GM12878 (cell line): ENCODE data around the gene NT5C3B. TPM values are rescaled to one million over a fixed set of nuclear protein-coding genes. Genes with fewer than 3 reads are reported as not detected.

Source experiments
- ATAC-seq: fragments of 200-7000 bp; cut with Tn5 transposase; 3 replicates; pipeline ENCODE4 v1.9.1; 2020; ENCODE audit warnings: mild to moderate bottlenecking, moderate library complexity
- Bru-seq: library from RNA; stranded (reverse); fragments of 400-500 nt; gene quantifications from one replicate; lab custom pipeline; 2021; lab: Mats Ljungman, UMichigan
- BruChase-seq, 2 experiments: library from RNA; stranded (reverse); fragments of 400-500 nt; gene quantifications; one replicate each; lab custom pipeline; 2021; lab: Mats Ljungman, UMichigan
- BruUV-seq: library from RNA; stranded (reverse); fragments of 400-500 nt; replicated peaks from 2 replicates; lab custom pipeline; 2021; lab: Mats Ljungman, UMichigan
- CTCF ChIA-PET: fragments of 300-600 bp; sonication (Branson Sonifier 250); formaldehyde crosslinking; extraction: SDS; loops from one replicate; lab custom pipeline; 2021; ENCODE audit warnings: inconsistent platforms; lab: Yijun Ruan, JAX
- POLR2A ChIA-PET: fragments of 350-600 bp; formaldehyde crosslinking; extraction: SDS; loops from one replicate; lab custom pipeline; 2021; ENCODE audit warnings: inconsistent platforms; lab: Charles Lee
- RAD21 ChIA-PET: fragments of 300-600 bp; sonication (Branson Sonifier 250); formaldehyde crosslinking; loops from one replicate; lab custom pipeline; 2023; ENCODE audit warnings: antibody characterized with exemption; ENCODE audit not compliant: unreplicated experiment; lab: Charles Lee
- SMC1A ChIA-PET: fragments of 300-600 bp; sonication (Branson Sonifier 250); formaldehyde crosslinking; loops from one replicate; lab custom pipeline; 2023; ENCODE audit not compliant: unreplicated experiment, uncharacterized antibody; lab: Charles Lee
- DNase-seq: peaks from one replicate; pipeline ENCODE4 v3.0.0-alpha.2; 2011; ENCODE audit warnings: low read depth, low spot score
- FAIRE-seq: peaks from 3 replicates; lab custom pipeline; 2011; peaks lifted over from hg19 to GRCh38; lab: Jason Lieb, UNC
- H2AFZ ChIP-seq: 2 replicates; pipeline ENCODE4 v1.6.0; 2011; ENCODE audit warnings: low read depth, low read length, control low read depth; ENCODE audit not compliant: control insufficient read depth
- H3K27ac ChIP-seq: 2 replicates; pipeline ENCODE4 v1.5.1; 2011; ENCODE audit warnings: control low read depth; ENCODE audit not compliant: control insufficient read depth, insufficient read depth
- H3K27me3 ChIP-seq, 2 experiments: replicated peaks in 1 of 2; 2 replicates each; pipeline versions ENCODE4 v1.6.0 to v1.6.1; 2011; ENCODE audit warnings: low read length in 1 of 2; ENCODE audit not compliant: control insufficient read depth in 2 of 2, insufficient read depth in 2 of 2
- H3K36me3 ChIP-seq, 2 experiments: 2 replicates each; pipeline ENCODE4 v1.5.1; 2011; ENCODE audit warnings: low read length in 1 of 2; ENCODE audit not compliant: control insufficient read depth in 2 of 2, insufficient read depth in 2 of 2
- H3K4me1 ChIP-seq: 2 replicates; pipeline ENCODE4 v1.6.1; 2011; ENCODE audit warnings: mild to moderate bottlenecking, low read length, moderate library complexity, mixed read lengths; ENCODE audit not compliant: control insufficient read depth, insufficient read depth
- H3K4me2 ChIP-seq: 2 replicates; pipeline ENCODE4 v1.6.0; 2011; ENCODE audit warnings: control low read depth; ENCODE audit not compliant: control insufficient read depth, insufficient read depth
- H3K4me3 ChIP-seq: fragments of 200-600 bp; sonication (generic); 2 replicates; pipeline ENCODE4 v1.5.1; 2016
- H3K79me2 ChIP-seq: 2 replicates; pipeline ENCODE4 v1.6.0; 2011; ENCODE audit warnings: low read length; ENCODE audit not compliant: control insufficient read depth, insufficient read depth
- H3K9ac ChIP-seq: 2 replicates; pipeline ENCODE4 v1.8.0; 2011; ENCODE audit warnings: low read length, control low read depth, mixed read lengths; ENCODE audit not compliant: control insufficient read depth, insufficient read depth
- H3K9me3 ChIP-seq: replicated peaks from 3 replicates; pipeline ENCODE4 v1.5.1; 2011; ENCODE audit warnings: mild to moderate bottlenecking, low read length; ENCODE audit not compliant: control insufficient read depth, insufficient read depth
- H4K20me1 ChIP-seq: 2 replicates; pipeline ENCODE4 v1.6.0; 2011; ENCODE audit not compliant: control insufficient read depth, insufficient read depth
- BACH1 ChIP-seq: fragments of 450-650 bp; IDR thresholded peaks from 2 replicates; pipeline ENCODE4 v1.6.1; 2017; ENCODE audit warnings: mild to moderate bottlenecking, borderline replicate concordance
- NRF1 ChIP-seq: conservative IDR thresholded peaks from 2 replicates; pipeline ENCODE4 v1.6.1; 2011; ENCODE audit warnings: mild to moderate bottlenecking, low read depth, low read length, improper control_type of control experiment
- POLR2A ChIP-seq: IDR thresholded peaks from 2 replicates; pipeline ENCODE4 v1.6.1; 2011; ENCODE audit warnings: low read depth, mild to moderate bottlenecking, low read length
- RELB ChIP-seq: fragments of 450-650 bp; IDR thresholded peaks from 2 replicates; pipeline ENCODE4 v1.6.1; 2017; ENCODE audit warnings: low read depth, mild to moderate bottlenecking, moderate library complexity
- ZBTB40 ChIP-seq: fragments of 450-650 bp; IDR thresholded peaks from 2 replicates; pipeline ENCODE4 v1.6.1; 2016; ENCODE audit warnings: mild to moderate bottlenecking, moderate library complexity, borderline replicate concordance
- ZNF687 ChIP-seq: fragments of 450-650 bp; IDR thresholded peaks from 2 replicates; pipeline ENCODE4 v1.6.1; 2017; ENCODE audit warnings: mild to moderate bottlenecking, moderate library complexity
- WGBS: methylation state at CpG from one replicate; pipeline ENCODE4 v1.1.6; 2016; ENCODE audit warnings: low lambda C conversion rate; ENCODE audit not compliant: insufficient replicate concordance, insufficient coverage; ENCODE audit errors: missing lambda C conversion rate; 5-methylcytosine and 5-hydroxymethylcytosine counted together
- in situ Hi-C: fragments of 300-500 bp; cut with MboI; formaldehyde crosslinking; loops from 9 replicates; pipeline ENCODE4 v1.14.3; 2018; ENCODE audit warnings: mixed read lengths
- intact Hi-C: fragments of 100-400 bp; cut with micrococcal nuclease; formaldehyde crosslinking; loops from one replicate; pipeline ENCODE4 v1.14.2; 2022; ENCODE audit not compliant: unreplicated experiment
- long read RNA-seq, 2 experiments: library from polyadenylated mRNA; unstranded; transcript quantifications; one replicate each; pipeline ENCODE4 v2.0.0, GENCODE V29; 2019 to 2020
- polyA minus RNA-seq, 3 experiments: library from RNA; depleted of rRNA, polyadenylated mRNA; stranded (reverse); fragments of >200 nt; gene quantifications; 2 replicates each; pipeline ENCODE4 v1.2.3, GENCODE V29; 2011
- polyA plus RNA-seq, 11 experiments: library from polyadenylated mRNA; depleted of rRNA in 4 of 11; unstranded in 6 of 11; stranded (reverse) in 5 of 11; fragments of >200 nt; fragmentation: Nextera tagmentation in 4 of 11; fragmentation: Illumina TruSeq in 1 of 11; extraction: Ambion mirVana in 4 of 11; extraction: Trizol in 1 of 11; gene quantifications; 1 replicate in 1 of 11; 2 replicates in 10 of 11; pipeline versions ENCODE4 v1.2.1 to v1.2.3, GENCODE V29; 2011 to 2016; ENCODE audit warnings: inconsistent platforms in 2 of 11, missing spikeins in 2 of 11, low read depth in 1 of 11
- total RNA-seq, 4 experiments: library from RNA; depleted of rRNA in 3 of 4; stranded (reverse); fragments of >200 nt in 3 of 4; fragmentation: Illumina TruSeq in 1 of 4; extraction: Trizol in 1 of 4; gene quantifications; 2 replicates each; pipeline versions ENCODE4 v1.2.1 to v1.2.3, GENCODE V29; 2013 to 2021

NT5C3B gene
- total RNA-seq (2013; cell fraction: nucleolus; rRNA removed), result 32.6 and 34.5 TPM in 2 replicates
- 41.2 and 51.3 TPM in 2 replicates for total RNA-seq (2014; rRNA removed)
- 38.6 and 38.8 TPM in 2 replicates for total RNA-seq (2014; rRNA removed; fragmentation: Illumina TruSeq; extraction: Trizol)
- total RNA-seq (2021), result 38.7 and 41.2 TPM in 2 replicates
- polyA plus RNA-seq (2011; ENCODE audit: low read depth), result 19.5 TPM
- polyA plus RNA-seq (2011; rRNA removed), result 64.6 and 74.1 TPM in 2 replicates
- 46.8 and 48.1 TPM in 2 replicates for polyA plus RNA-seq (2011; cell fraction: cytosol; rRNA removed)
- polyA plus RNA-seq (2011; cell fraction: nucleus; rRNA removed), result 54.1 and 66.4 TPM in 2 replicates
- 29.5 and 34.1 TPM in 2 replicates for polyA plus RNA-seq (2012)
- 48.0 and 54.4 TPM in 2 replicates for polyA plus RNA-seq (2014; fragmentation: Illumina TruSeq; extraction: Trizol)
- 1 to 10 TPM in 1 of 2 experiments, under 1 TPM in 1; 0.52 to 6.6 TPM for polyA plus RNA-seq (2014; fragmentation: Nextera tagmentation; extraction: Ambion mirVana)
- 49.0 and 53.9 TPM in 2 replicates for polyA plus RNA-seq (2014; rRNA removed)
- 10 to 100 TPM; 38.1 to 40.7 TPM for polyA plus RNA-seq (2016; fragmentation: Nextera tagmentation; extraction: Ambion mirVana)
- 27.9 and 36.4 TPM in 2 replicates for polyA minus RNA-seq (2011; rRNA and poly(A)+ RNA removed)
- 5.2 and 9.6 TPM in 2 replicates for polyA minus RNA-seq (2011; cell fraction: cytosol; rRNA and poly(A)+ RNA removed)
- 24.1 and 26.6 TPM in 2 replicates for polyA minus RNA-seq (2011; cell fraction: nucleus; rRNA and poly(A)+ RNA removed)
- percentile 70 among the genes with signal in this experiment for Bru-seq, nascent RNA
- BruChase-seq, experiment 1, labeled RNA remaining after a 6-hour chase, result percentile 66 among the genes with signal in this experiment
- percentile 61 among the genes with signal in this experiment for BruChase-seq, experiment 2, labeled RNA remaining after a 2-hour chase
- long read RNA-seq, experiment 1, transcript NT5C3B-216 (8 exons, 1,534 nt), result major isoform, 12 of 18 reads
- long read RNA-seq, experiment 1, partial matches to known transcripts, result 0 of 18 reads
- long read RNA-seq, experiment 1, other reads (novel, unspliced or antisense), result 4 of 18 reads
- long read RNA-seq, experiment 2, transcript NT5C3B-216 (8 exons, 1,534 nt), result minor isoform, 5 of 23 reads
- long read RNA-seq, experiment 2, transcript NT5C3B-203 (9 exons, 975 nt), result major isoform, 12 of 23 reads
- long read RNA-seq, experiment 2, partial matches to known transcripts, result 0 of 23 reads
- long read RNA-seq, experiment 2, other reads (novel, unspliced or antisense), result 6 of 23 reads

GRCh38 chr17:41835800-41836549 lies at the start of gene NT5C3B:
NT5C3B (minus strand) TSS chr17:41836232; CDS start chr17:41836193, 39 bp downstream.
- CTCF ChIA-PET, result interaction anchor here (0.9 to 1.7 kb wide), 3 partner anchors 12 to 124 kb away, joined by 3 to 5 read pairs (median 3); no protein-coding TSS in a partner anchor
- TF ChIP-seq RELB, result no peak
- TF ChIP-seq ZNF687, result peak; percentile 47
- TF ChIP-seq POLR2A, result peak; percentile 86
- TF ChIP-seq ZBTB40, result no peak
- TF ChIP-seq BACH1, result peak; percentile 36; the same call in 1 of the 2 replicates
- peak; percentile 30; the same call in 1 of the 2 replicates for TF ChIP-seq NRF1

More at GRCh38 chr17:41835800-41836549, at the start of gene NT5C3B:
- Histone ChIP-seq H3K4me3 (peak within 1 kb of the TSS; percentile 92), H2AFZ (peak within 1 kb of the TSS; percentile 90), H3K9me3 (no peaks in the 10 kb centered on the region), H3K9ac (peak within 1 kb of the TSS; percentile 89), H3K27me3 (no peaks in the 10 kb centered on the region), H3K4me2 (peak within 1 kb of the TSS; percentile 95), H3K27ac (peak within 1 kb of the TSS; percentile 55), H3K79me2 (peaks cover 2% of the 10 kb centered on the region), H3K36me3 (no peaks in the 10 kb centered on the region), H3K4me1 (peaks cover 9% of the 10 kb centered on the region; the same call in 1 of the 2 replicates), H4K20me1 (no peaks in the 10 kb centered on the region)
- ChIA-PET POLR2A (interaction anchor here (0.6 to 1.9 kb wide), 5 partner anchors 14 to 694 kb away, joined by 3 to 6 read pairs (median 4); partner anchors contain the start of gene KLHL11), RAD21 (no interaction called here), SMC1A (interaction anchor here (1.3 to 2.0 kb wide), 3 partner anchors 12 to 27 kb away, joined by 3 to 4 read pairs (median 4); no protein-coding TSS in a partner anchor)
- in situ Hi-C loops (no loop called here), intact Hi-C loops (no loop called here)
- BruUV-seq, result no TSS peak
- no peak for DNase-seq
- FAIRE-seq, result no peak
- WGBS, result 3% methylated on average over 43 of the region's 72 CpGs
- ATAC-seq, result peak; percentile 94
